ENCODE data around the gene LCK. TPM values are rescaled to one million over a fixed set of nuclear protein-coding genes. Genes with fewer than 3 reads are reported as not detected.

Gene LCK
- total and polyA plus RNA-seq, 2 of the 8 experiments (the other 6 are each of a cell fraction or from before 2014, with no cell fraction given) = 75.3 to 122 TPM

DNA sequence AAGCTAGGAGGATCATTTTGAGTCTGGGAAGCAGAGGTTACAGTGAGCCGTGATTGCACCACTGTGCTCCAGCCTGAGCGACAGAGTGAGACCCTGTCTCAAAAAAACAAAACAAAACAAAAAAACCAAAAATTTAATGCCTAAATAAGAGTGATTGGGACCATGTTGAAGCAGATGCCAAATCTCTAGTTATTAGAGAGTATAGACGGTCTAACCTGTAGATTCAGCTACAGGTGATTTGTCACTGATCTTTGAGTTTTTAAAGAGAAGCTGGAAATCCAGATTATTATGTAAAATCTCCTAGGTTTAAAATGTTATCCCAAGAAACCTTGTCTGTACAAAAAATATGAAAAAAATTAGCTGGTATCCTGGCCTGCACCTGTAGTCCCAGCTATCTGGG is 52.3 kb downstream of the LCK start:
- H4K91ac ChIP-seq (replicated peaks; ENCODE audit: insufficient read length, low read length) = no peak overlapping the region
- no peaks in the 10 kb centered on the region for H3K9me3 ChIP-seq (ENCODE audit: insufficient read depth in 2 of 2, low read depth in 1 of 2, low read length in 1 of 2)
- H2AFZ ChIP-seq (ENCODE audit: low read length) = no peak overlapping the region
- H2BK20ac ChIP-seq (ENCODE audit: low read length) = no peak overlapping the region
- no peak overlapping the region for H3K27ac ChIP-seq (ENCODE audit: low read depth, low read length)
- peaks cover 3% of the 10 kb centered on the region for H3K79me1 ChIP-seq (ENCODE audit: low read depth, low read length)
- no peak overlapping the region for H3K56ac ChIP-seq (replicated peaks; ENCODE audit: insufficient read length, low read depth, low read length)
- H2BK120ac ChIP-seq (replicated peaks; ENCODE audit: low read depth, low read length) = no peak overlapping the region
- H3K36me3 ChIP-seq (ENCODE audit: control insufficient read depth in 2 of 4, insufficient read depth in 4 of 4, low read length in 3 of 4) = peaks cover 5 to 33% (median 18%) of the 10 kb centered on the region in 4 experiments; a peak in 7 of 8 replicates
- H4K5ac ChIP-seq (ENCODE audit: insufficient read length, low read depth, low read length) = no peak overlapping the region
- H3K23me2 ChIP-seq (ENCODE audit: low read depth, low read length) = no peaks in the 10 kb centered on the region
- H2BK15ac ChIP-seq (ENCODE audit: low read length) = no peak overlapping the region
- CTCF ChIA-PET (ENCODE audit: partially characterized antibody) = interaction anchor here (0.9 to 3.3 kb wide), 4 partner anchors 10 to 103 kb away, joined by 3 to 16 read pairs (median 4); partner anchors contain the start of genes CCDC28B and FAM167B
- no peak overlapping the region for H3K4me2 ChIP-seq (ENCODE audit: insufficient read depth in 1 of 2, low read depth in 2 of 2, low read length in 2 of 2)
- H3K4ac ChIP-seq (replicated peaks; ENCODE audit: insufficient read length, low read depth, low read length) = no peak overlapping the region
- H2BK5ac ChIP-seq (ENCODE audit: low read depth, low read length) = no peak overlapping the region
- no peak overlapping the region for H4K8ac ChIP-seq (ENCODE audit: extremely low read depth, insufficient read depth, low read length)
- no peak overlapping the region for H2AK5ac ChIP-seq (ENCODE audit: low read depth, low read length)
- POLR2A ChIA-PET (ENCODE audit: partially characterized antibody) = interaction anchor here (0.8 to 2.1 kb wide), 5 partner anchors 9 to 103 kb away, joined by 3 to 5 read pairs (median 4); partner anchors contain the start of genes CCDC28B and HDAC1
- WGBS, 2 experiments (ENCODE audit: extremely low coverage in 1 of 2, insufficient coverage in 1 of 2, insufficient read length in 1 of 2, insufficient replicate concordance in 2 of 2, low coverage in 1 of 2, low lambda C conversion rate in 2 of 2, missing lambda C conversion rate in 1 of 2) = 89% methylated on average over 3 of the region's 3 CpGs; no CpG with 5 or more reads in 1 of the 2 experiments
- no peaks in the 10 kb centered on the region for H3K27me3 ChIP-seq (replicated peaks in 1 of 4; ENCODE audit: control insufficient read depth in 3 of 4, extremely low read depth in 1 of 4, insufficient read depth in 3 of 4, low read length in 3 of 4)
- no peak for FAIRE-seq
- H2BK12ac ChIP-seq (ENCODE audit: low read depth, low read length) = no peak overlapping the region
- peaks cover 0 to 8% of the 10 kb centered on the region in 2 experiments for H4K20me1 ChIP-seq (replicated peaks in 1 of 2; ENCODE audit: control insufficient read depth in 1 of 2, insufficient read depth in 2 of 2, low read length in 2 of 2)
- H3K9ac ChIP-seq (replicated peaks in 1 of 4; ENCODE audit: extremely low read depth in 1 of 4, low read depth in 3 of 4, low read length in 3 of 4) = no peak overlapping the region
- H3K14ac ChIP-seq (ENCODE audit: insufficient read length) = no peak overlapping the region
- H3K23ac ChIP-seq (ENCODE audit: insufficient read length) = no peak overlapping the region
- H3K4me1 ChIP-seq (replicated peaks in 1 of 4; ENCODE audit: control insufficient read depth in 3 of 4, insufficient read depth in 4 of 4, low read length in 3 of 4) = no peaks in the 10 kb centered on the region
- H3K4me3 ChIP-seq (ENCODE audit: extremely low read depth in 1 of 4, insufficient read depth in 2 of 4, low read depth in 3 of 4, low read length in 4 of 4) = no peak overlapping the region
- peaks cover 0 to 37% of the 10 kb centered on the region in 2 experiments; a peak in 2 of 4 replicates for H3K79me2 ChIP-seq (ENCODE audit: control insufficient read depth in 1 of 2, insufficient read depth in 2 of 2, low read length in 2 of 2)
- H3K18ac ChIP-seq (ENCODE audit: extremely low read depth, low read length) = no peak overlapping the region
- DNase-seq (ENCODE audit: low read depth in 1 of 2, low spot score in 2 of 2) = no peak
- TF ChIP-seq CBX8 (IDR thresholded peaks at IDR 0.05; ENCODE audit: borderline replicate concordance, low read depth, low read length) (no peak), CTBP2 (IDR thresholded peaks at IDR 0.05; ENCODE audit: borderline replicate concordance, insufficient read depth, insufficient read length, low read length) (no peak), YY1 (IDR thresholded peaks at IDR 0.05; ENCODE audit: low read depth, low read length) (no peak), NANOG (IDR thresholded peaks at IDR 0.05; ENCODE audit: insufficient read depth, low read depth, low read length, poor library complexity, severe bottlenecking) (no peak), POU5F1 (IDR thresholded peaks at IDR 0.05; ENCODE audit: low read depth, low read length) (no peak), JUN (IDR thresholded peaks at IDR 0.05; ENCODE audit: low read depth, low read length) (no peak), CHD1 (IDR thresholded peaks at IDR 0.05; ENCODE audit: low read depth, low read length) (no peak), SIRT6 (IDR thresholded peaks at IDR 0.05; ENCODE audit: low read length) (no peak), RAD21 (IDR thresholded peaks at IDR 0.05 in 1 of 2, conservative IDR thresholded peaks at IDR 0.05 in 1 of 2; ENCODE audit: low read depth in 2 of 2, low read length in 2 of 2) (no peak), MAFK (IDR thresholded peaks at IDR 0.05; ENCODE audit: low read depth, low read length) (no peak)
- TF ChIP-seq, protein P1, sequence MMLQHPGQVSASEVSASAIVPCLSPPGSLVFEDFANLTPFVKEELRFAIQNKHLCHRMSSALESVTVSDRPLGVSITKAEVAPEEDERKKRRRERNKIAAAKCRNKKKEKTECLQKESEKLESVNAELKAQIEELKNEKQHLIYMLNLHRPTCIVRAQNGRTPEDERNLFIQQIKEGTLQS (IDR thresholded peaks at IDR 0.05; ENCODE audit: insufficient read depth, low read depth, low read length) = no peak
- TF ChIP-seq, protein P2, sequence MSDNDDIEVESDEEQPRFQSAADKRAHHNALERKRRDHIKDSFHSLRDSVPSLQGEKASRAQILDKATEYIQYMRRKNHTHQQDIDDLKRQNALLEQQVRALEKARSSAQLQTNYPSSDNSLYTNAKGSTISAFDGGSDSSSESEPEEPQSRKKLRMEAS (IDR thresholded peaks at IDR 0.05) = no peak
